Measurements from ENCODE around the gene ACACA.

ACACA gene

DNA sequence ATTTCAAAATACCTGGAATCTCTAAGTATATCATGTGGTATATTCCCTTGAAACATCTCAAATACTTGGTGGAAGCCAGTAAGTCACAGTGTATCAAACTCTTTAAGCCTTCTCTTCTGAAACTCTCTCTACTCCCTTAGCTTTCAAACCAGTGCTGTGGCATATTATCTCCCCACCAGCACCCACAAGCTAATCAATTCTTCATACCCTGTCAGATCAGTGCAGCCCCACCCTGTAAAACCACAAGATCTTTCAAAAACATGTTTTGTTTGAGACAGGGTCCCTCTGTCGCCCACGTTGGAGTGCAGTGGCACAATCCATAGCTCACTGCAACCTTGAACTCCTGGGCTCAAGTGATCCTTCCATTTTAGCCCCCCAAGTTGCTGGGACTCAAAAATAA is 122.4 kb downstream of the ACACA start:
- no peak for ATAC-seq
- TF ChIP-seq, protein P1, sequence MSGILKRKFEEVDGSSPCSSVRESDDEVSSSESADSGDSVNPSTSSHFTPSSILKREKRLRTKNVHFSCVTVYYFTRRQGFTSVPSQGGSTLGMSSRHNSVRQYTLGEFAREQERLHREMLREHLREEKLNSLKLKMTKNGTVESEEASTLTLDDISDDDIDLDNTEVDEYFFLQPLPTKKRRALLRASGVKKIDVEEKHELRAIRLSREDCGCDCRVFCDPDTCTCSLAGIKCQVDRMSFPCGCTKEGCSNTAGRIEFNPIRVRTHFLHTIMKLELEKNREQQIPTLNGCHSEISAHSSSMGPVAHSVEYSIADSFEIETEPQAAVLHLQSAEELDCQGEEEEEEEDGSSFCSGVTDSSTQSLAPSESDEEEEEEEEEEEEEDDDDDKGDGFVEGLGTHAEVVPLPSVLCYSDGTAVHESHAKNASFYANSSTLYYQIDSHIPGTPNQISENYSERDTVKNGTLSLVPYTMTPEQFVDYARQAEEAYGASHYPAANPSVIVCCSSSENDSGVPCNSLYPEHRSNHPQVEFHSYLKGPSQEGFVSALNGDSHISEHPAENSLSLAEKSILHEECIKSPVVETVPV (CRISPR knock-in tag; IDR thresholded peaks at IDR 0.05), result no peak
- TF ChIP-seq ZNF565 (CRISPR knock-in tag; conservative IDR thresholded peaks at IDR 0.05; ENCODE audit: low read depth) (no peak), ZNF8 (CRISPR knock-in tag; IDR thresholded peaks at IDR 0.05) (no peak), ZFP30 (CRISPR knock-in tag; IDR thresholded peaks at IDR 0.05) (no peak), SNAI2 (CRISPR knock-in tag; IDR thresholded peaks at IDR 0.05) (no peak)

- TF ChIP-seq ZNF70 (CRISPR knock-in tag; IDR thresholded peaks at IDR 0.05), result no peak
- no peak for TF ChIP-seq TCF4 (CRISPR knock-in tag; IDR thresholded peaks at IDR 0.05; ENCODE audit: borderline replicate concordance)
- no peak; the same call in 2 of the 3 replicates for ATAC-seq
These were observed 123.1 kb downstream of the ACACA start for GRCh38 chr17:37283414-37283961.

DNA sequence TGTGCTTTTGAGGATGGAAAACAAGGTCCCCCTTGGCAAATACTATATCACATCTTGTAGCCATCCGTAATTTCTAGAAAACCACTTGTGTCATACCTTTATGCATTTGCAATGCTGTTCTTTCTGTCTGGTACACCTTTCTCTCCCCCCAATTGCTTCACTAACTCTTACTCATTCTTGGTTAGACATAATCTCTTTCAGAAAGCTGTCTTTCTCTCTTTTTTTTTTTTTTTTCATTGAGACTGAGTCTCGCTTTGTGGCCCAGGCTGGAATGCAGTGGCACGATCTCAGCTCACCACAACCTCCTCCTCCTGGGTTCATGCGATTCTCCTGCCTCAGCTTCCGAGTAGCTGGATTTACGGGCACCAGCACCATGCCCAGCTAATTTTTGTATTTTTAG is 125.8 kb downstream of the ACACA start:
- ATAC-seq, result no peak
- TF ChIP-seq CSDC2 (CRISPR knock-in tag; IDR thresholded peaks at IDR 0.05), result no peak
- no peak for TF ChIP-seq PATZ1 (CRISPR knock-in tag; IDR thresholded peaks at IDR 0.05; ENCODE audit: borderline replicate concordance)
- no peak for TF ChIP-seq RARB (CRISPR knock-in tag; IDR thresholded peaks at IDR 0.05)
- TF ChIP-seq ZC3H10 (CRISPR knock-in tag; IDR thresholded peaks at IDR 0.05), result no peak
- no peak for TF ChIP-seq CREB5 (CRISPR knock-in tag; IDR thresholded peaks at IDR 0.05; ENCODE audit: low read depth)
- TF ChIP-seq PPARA (CRISPR knock-in tag; IDR thresholded peaks at IDR 0.05; ENCODE audit: borderline replicate concordance), result no peak
- TF ChIP-seq ZFP30 (CRISPR knock-in tag; IDR thresholded peaks at IDR 0.05), result no peak

DNA sequence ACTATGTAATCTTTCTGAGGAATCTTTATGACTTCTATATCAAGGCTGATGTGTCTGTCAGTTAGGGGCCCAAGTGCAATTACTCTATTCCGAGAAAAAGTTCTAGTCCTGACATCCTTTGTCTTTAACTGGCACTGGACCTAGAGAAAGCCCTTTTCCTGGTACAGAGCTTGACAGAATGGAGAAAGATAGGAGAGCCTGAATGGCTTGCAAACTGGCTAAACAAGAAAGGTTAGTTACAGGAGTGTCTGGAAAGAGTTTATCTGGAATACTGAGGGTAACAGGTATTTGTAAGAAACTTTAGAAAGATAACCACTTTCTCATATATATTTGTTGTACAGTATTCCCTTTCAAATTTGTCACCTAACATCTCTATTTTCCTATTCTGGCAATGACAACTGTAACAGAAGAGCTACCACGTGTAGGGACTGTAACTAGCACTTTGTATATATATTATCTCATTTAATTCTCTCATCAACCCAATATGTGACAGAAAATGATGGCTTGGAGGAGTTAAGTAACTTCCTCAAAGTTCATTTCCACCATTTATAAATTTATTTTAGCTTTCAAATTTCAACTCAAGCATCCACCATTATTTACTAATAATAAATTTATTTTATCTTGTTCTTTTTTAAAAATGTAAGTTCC is 128.3 kb downstream of the ACACA start:
- ATAC-seq, result no peak
- no peak for TF ChIP-seq ARNTL (CRISPR knock-in tag; IDR thresholded peaks at IDR 0.05; ENCODE audit: borderline replicate concordance, low read depth)

DNA sequence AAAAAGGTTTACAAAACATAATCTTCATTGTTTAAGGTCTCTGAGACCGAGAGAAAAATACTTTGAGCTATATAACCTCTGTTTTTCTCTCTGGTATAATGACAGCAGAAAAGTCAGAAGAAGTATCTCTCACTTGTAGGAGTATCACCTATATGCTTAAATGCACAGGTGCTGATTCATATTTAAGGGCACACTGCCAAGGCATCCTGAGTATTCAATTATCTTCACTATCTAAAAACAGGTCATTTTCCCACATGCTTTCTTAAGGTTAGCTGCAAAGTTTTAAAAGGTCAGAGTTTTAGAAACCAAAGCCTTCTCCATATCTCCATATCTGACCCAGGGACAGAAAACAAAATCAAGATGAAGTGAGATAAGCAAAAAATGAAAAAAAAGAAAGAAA is 130.2 kb downstream of the ACACA start:
- ATAC-seq, result no peak
- TF ChIP-seq PPARA (CRISPR knock-in tag; IDR thresholded peaks at IDR 0.05; ENCODE audit: borderline replicate concordance) (no peak), TCF4 (CRISPR knock-in tag; IDR thresholded peaks at IDR 0.05; ENCODE audit: borderline replicate concordance) (no peak), TOX (CRISPR knock-in tag; IDR thresholded peaks at IDR 0.05; ENCODE audit: borderline replicate concordance) (no peak), CSDC2 (CRISPR knock-in tag; IDR thresholded peaks at IDR 0.05) (no peak), PATZ1 (CRISPR knock-in tag; IDR thresholded peaks at IDR 0.05; ENCODE audit: borderline replicate concordance) (no peak), ARNTL (CRISPR knock-in tag; IDR thresholded peaks at IDR 0.05; ENCODE audit: borderline replicate concordance, low read depth) (no peak), ZFP3 (CRISPR knock-in tag; IDR thresholded peaks at IDR 0.05) (no peak), POU6F1 (CRISPR knock-in tag; IDR thresholded peaks at IDR 0.05; ENCODE audit: borderline replicate concordance, low read depth) (no peak), ZNF70 (CRISPR knock-in tag; IDR thresholded peaks at IDR 0.05) (no peak), CREB5 (CRISPR knock-in tag; IDR thresholded peaks at IDR 0.05; ENCODE audit: low read depth) (no peak), ZNF565 (CRISPR knock-in tag; conservative IDR thresholded peaks at IDR 0.05; ENCODE audit: low read depth) (no peak), SNAI2 (CRISPR knock-in tag; IDR thresholded peaks at IDR 0.05) (no peak), ZNF8 (CRISPR knock-in tag; IDR thresholded peaks at IDR 0.05) (no peak), BACH2 (CRISPR knock-in tag; IDR thresholded peaks at IDR 0.05; ENCODE audit: borderline replicate concordance) (no peak), ESRRG (CRISPR knock-in tag; IDR thresholded peaks at IDR 0.05) (no peak)
